Mucosa of stomach (tissue), 1 donor: ENCODE results near the gene PRKAG3.

Experiments
- H3K27me3 ChIP-seq: one replicate; pipeline ENCODE4 v1.7.0; 2013; ENCODE audit warnings: mild to moderate bottlenecking, low read length; ENCODE audit not compliant: control insufficient read depth, insufficient read depth
- H3K36me3 ChIP-seq: one replicate; pipeline ENCODE4 v1.7.0; 2013; ENCODE audit warnings: low read length; ENCODE audit not compliant: control insufficient read depth, insufficient read depth
- H3K4me1 ChIP-seq: one replicate; pipeline ENCODE4 v1.7.0; 2013; ENCODE audit warnings: mild to moderate bottlenecking, low read length; ENCODE audit not compliant: control insufficient read depth, insufficient read depth
- H3K4me3 ChIP-seq: one replicate; pipeline ENCODE4 v1.7.0; 2013; ENCODE audit warnings: low read length
- H3K9ac ChIP-seq: one replicate; pipeline ENCODE4 v1.7.0; 2013; ENCODE audit warnings: mild to moderate bottlenecking, low read length, moderate library complexity
- H3K9me3 ChIP-seq: one replicate; pipeline ENCODE4 v1.7.0; 2013; ENCODE audit warnings: mild to moderate bottlenecking, low read length, moderate library complexity; ENCODE audit not compliant: control insufficient read depth
- donor health status: Pancreatic carcinoma.

PRKAG3 gene

GRCh38 chr2:218859988-218860831 lies 28.6 kb upstream of the PRKAG3 start:
- Histone ChIP-seq H3K4me3 (no peak overlapping the region), H3K9ac (no peak overlapping the region), H3K9me3 (no peaks in the 10 kb centered on the region), H3K27me3 (peaks cover 79% of the 10 kb centered on the region), H3K36me3 (no peaks in the 10 kb centered on the region), H3K4me1 (peaks cover 7% of the 10 kb centered on the region)

GRCh38 chr2:218859556-218859987 lies 28.0 kb upstream of the PRKAG3 start, which contains the start of gene WNT6:
WNT6 (plus strand) TSS chr2:218859805; CDS start chr2:218860038, 233 bp downstream.
- Histone ChIP-seq H3K9me3 (no peaks in the 10 kb centered on the region), H3K36me3 (no peaks in the 10 kb centered on the region), H3K4me1 (peaks cover 7% of the 10 kb centered on the region), H3K9ac (no peak within 1 kb of the TSS), H3K4me3 (no peak within 1 kb of the TSS), H3K27me3 (peaks cover 84% of the 10 kb centered on the region)

DNA sequence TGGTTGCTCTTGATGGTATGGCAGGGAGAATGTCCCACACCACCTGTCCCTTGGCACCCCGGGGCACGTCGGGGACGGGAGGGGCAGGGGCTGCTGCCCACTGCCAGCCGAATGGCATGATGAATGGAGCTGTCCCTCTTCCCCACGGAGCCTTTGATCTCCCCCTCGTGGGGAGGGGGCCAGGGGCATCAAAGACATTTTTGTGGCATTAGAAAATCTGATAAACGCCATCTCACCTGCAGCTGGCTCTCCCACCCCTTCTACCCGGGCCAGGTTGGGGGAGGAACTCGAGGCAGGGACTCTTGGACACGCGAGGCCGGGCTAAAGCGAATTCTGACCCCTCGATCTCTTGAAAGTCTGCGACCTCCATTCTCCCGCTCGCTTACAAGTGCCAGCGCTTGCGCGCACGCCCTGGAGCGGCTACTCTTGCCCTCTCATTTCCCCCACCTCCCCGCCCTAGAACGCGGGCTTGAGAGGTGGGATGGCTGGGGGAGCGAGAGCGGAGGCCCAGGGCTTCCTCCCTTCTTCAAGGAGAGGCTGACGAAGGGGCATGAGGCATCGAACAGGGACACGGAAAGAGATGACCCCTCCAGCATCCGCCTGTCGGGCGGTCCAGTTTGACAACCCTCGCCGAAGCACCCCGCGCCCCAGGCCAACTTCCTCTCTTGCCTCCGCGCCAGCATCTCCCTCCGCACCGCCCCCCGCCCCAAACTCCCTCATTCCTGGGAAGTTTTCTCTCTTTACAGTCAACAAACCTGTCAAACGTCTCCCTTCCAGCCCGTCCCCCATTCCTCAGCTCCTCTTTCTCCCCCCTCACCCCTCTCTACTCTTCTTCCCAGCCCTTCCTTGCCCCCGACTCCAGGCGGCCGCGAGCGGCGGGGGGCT lies 27.3 kb upstream of the PRKAG3 start:
- Histone ChIP-seq H3K4me1 (peaks cover 7% of the 10 kb centered on the region), H3K9ac (no peak overlapping the region), H3K27me3 (peaks cover 87% of the 10 kb centered on the region), H3K4me3 (no peak overlapping the region), H3K9me3 (no peaks in the 10 kb centered on the region), H3K36me3 (no peaks in the 10 kb centered on the region)

DNA sequence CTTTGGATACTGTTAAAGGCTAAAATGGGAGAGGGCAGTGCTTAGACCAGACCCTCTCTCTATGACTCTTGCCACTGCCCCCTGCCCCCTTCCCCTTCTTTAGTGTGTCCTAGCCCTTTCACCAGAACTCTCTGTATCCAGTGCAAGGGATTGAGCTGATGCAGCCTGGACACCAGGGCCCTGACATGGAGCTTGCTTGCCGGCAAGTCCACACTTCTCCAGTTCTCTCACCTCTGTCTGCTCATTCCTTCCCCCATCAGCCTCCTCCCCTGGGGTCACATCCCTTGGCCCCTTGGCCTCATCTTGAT lies 26.5 kb upstream of the PRKAG3 start:
- Histone ChIP-seq H3K9ac (no peak overlapping the region), H3K4me3 (no peak overlapping the region), H3K36me3 (no peaks in the 10 kb centered on the region), H3K9me3 (no peaks in the 10 kb centered on the region), H3K27me3 (peaks cover 88% of the 10 kb centered on the region), H3K4me1 (peaks cover 7% of the 10 kb centered on the region)

GRCh38 chr2:218857371-218858137 lies 26.0 kb upstream of the PRKAG3 start:
- Histone ChIP-seq H3K9me3 (no peaks in the 10 kb centered on the region), H3K27me3 (peaks cover 86% of the 10 kb centered on the region), H3K4me1 (peaks cover 7% of the 10 kb centered on the region), H3K9ac (no peak overlapping the region), H3K36me3 (no peaks in the 10 kb centered on the region), H3K4me3 (no peak overlapping the region)

DNA sequence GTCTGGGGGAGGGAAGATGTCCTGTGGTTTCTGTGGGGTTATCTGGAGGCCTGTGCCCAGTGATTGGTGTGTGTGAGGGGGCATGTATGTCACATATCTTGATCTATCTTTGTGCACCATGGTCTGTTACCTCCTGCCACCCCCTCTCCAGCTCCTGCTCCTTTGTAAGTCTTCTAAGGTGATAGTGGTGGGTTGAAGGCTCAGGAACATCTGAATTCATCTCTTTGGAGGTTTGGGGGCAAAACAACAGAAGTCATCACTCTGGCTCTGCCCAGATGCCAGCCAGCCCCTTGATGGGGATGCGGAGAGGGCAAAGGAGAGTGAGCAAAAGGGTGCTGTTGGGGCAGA lies 25.3 kb upstream of the PRKAG3 start:
- Histone ChIP-seq H3K27me3 (peaks cover 84% of the 10 kb centered on the region), H3K4me3 (no peak overlapping the region), H3K9me3 (no peaks in the 10 kb centered on the region), H3K36me3 (no peaks in the 10 kb centered on the region), H3K9ac (no peak overlapping the region), H3K4me1 (peaks cover 7% of the 10 kb centered on the region)

GRCh38 chr2:218856167-218856895 lies 24.7 kb upstream of the PRKAG3 start:
- Histone ChIP-seq H3K4me3 (no peak overlapping the region), H3K9ac (no peak overlapping the region), H3K27me3 (peaks cover 78% of the 10 kb centered on the region), H3K36me3 (no peaks in the 10 kb centered on the region), H3K9me3 (no peaks in the 10 kb centered on the region), H3K4me1 (peaks cover 7% of the 10 kb centered on the region)

GRCh38 chr2:218855305-218856166 lies 23.9 kb upstream of the PRKAG3 start:
- no peak overlapping the region for H3K4me3 ChIP-seq
- H3K36me3 ChIP-seq: no peaks in the 10 kb centered on the region
- H3K27me3 ChIP-seq: peaks cover 70% of the 10 kb centered on the region
- no peak overlapping the region for H3K9ac ChIP-seq
- H3K4me1 ChIP-seq: peaks cover 7% of the 10 kb centered on the region
- H3K9me3 ChIP-seq: no peaks in the 10 kb centered on the region

- H3K4me3 ChIP-seq: no peak overlapping the region
- H3K9ac ChIP-seq: no peak overlapping the region
- no peaks in the 10 kb centered on the region for H3K36me3 ChIP-seq
- H3K4me1 ChIP-seq: peaks cover under 1% of the 10 kb centered on the region
- no peaks in the 10 kb centered on the region for H3K9me3 ChIP-seq
- H3K27me3 ChIP-seq: peaks cover 64% of the 10 kb centered on the region
These were observed 23.3 kb upstream of the PRKAG3 start for GRCh38 chr2:218854860-218855259.

GRCh38 chr2:218853766-218854165 lies 22.2 kb upstream of the PRKAG3 start:
- Histone ChIP-seq H3K27me3 (peaks cover 56% of the 10 kb centered on the region), H3K4me3 (no peak overlapping the region), H3K36me3 (no peaks in the 10 kb centered on the region), H3K4me1 (no peaks in the 10 kb centered on the region), H3K9me3 (no peaks in the 10 kb centered on the region), H3K9ac (no peak overlapping the region)
